ENCODE measurements around the gene KRT3.
"Not testable (repeated sequence)": the region's sequence is repeated elsewhere in the genome, so short reads cannot be mapped to it uniquely, and the experiment has no call there.

Gene KRT3

GRCh38 chr12:52777566-52777965 lies 18.4 kb downstream of the KRT3 start:
- DNase-seq = no peak

- no peak for DNase-seq
Measured at GRCh38 chr12:52776913-52777395, 19.0 kb downstream of the KRT3 start, which contains the start of gene KRT76. TSS of gene KRT76 (minus strand) at chr12:52777345. CDS start at chr12:52777291, 54 bp downstream.

- no peak for DNase-seq
Measured at GRCh38 chr12:52776435-52776834, 19.5 kb downstream of the KRT3 start.

- DNase-seq = no peak
Measured at GRCh38 chr12:52774629-52775250, 21.2 kb downstream of the KRT3 start.

GRCh38 chr12:52772772-52773171 lies 23.1 kb downstream of the KRT3 start:
- no peak for DNase-seq

GRCh38 chr12:52772188-52772587 lies 23.7 kb downstream of the KRT3 start:
- DNase-seq = no peak

GRCh38 chr12:52771505-52771904 lies 24.4 kb downstream of the KRT3 start:
- no peak for DNase-seq

GRCh38 chr12:52771088-52771487 lies 24.8 kb downstream of the KRT3 start:
- DNase-seq = no peak

- DNase-seq = no peak
Measured at GRCh38 chr12:52769946-52770345, 26.0 kb downstream of the KRT3 start.

GRCh38 chr12:52769354-52769753 lies 26.6 kb downstream of the KRT3 start:
- DNase-seq = no peak

DNA sequence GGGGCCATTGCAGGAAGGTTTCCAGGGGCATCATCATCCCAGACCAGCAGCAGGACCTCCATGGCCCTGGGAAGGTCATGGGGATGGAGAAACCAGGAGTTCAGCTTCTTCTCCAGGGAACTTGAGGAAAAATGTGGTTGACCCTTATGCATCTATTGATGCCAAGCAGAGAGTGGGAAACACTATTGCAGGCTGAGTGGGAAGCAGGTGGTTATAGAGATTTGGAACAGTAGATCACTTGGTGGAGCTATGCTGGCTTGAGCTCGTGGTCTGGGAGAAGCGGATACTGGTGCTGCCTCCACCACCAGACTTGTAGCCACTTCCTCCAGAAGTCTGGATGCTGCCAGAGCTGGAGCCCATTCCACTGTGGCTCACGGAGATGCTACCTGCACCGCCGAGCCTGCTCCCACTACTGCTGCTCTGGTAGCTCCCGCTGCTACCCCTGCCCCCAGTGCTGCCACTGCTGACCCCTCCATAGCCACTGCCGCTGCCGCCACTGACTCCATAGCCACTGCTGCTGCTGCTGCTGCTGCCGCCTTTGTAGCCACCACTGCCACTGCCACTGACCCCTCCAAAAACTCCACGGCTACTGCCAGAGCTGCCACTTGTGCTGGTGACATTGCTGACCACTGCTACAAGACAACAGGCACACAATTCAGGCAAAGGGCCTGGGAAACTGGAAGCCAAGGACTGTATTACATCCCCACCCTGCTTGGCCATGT lies 27.3 kb downstream of the KRT3 start:
- no peak for DNase-seq

- DNase-seq = no peak
Measured at GRCh38 chr12:52767427-52767826, 28.5 kb downstream of the KRT3 start.

- DNase-seq = no peak
Measured at GRCh38 chr12:52767020-52767379, 28.9 kb downstream of the KRT3 start.

DNA sequence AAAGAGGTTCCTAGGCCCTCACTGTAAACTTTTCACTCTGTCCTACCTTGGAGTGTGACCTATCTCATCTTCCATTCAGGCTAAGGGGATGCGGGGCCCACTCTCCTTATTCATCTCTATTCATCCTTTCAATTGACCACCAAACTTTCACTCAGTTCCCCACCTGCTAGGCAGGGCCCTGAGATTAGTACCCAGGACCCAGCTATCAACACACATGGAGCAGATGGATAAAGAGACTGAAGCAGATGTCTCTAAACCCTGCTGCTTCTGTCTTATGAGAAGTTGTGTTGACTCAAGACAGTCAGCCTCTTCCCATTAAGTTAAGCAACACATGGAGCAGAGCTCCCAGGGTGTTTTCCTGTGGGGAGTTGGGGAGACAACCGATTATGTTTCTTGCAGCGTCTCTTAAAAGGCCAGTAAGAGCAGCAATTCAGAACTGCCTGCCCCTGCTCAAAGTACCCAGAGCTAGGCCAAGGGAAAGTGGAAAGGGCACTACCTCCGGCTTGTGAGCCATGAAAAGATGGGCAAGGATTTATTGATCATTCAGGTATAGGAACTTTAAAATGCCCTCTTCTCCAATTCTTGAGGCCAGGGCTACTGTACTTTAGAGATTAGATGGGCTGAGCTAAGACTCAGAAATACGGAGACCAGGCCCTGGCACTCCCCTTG lies 29.4 kb downstream of the KRT3 start:
- DNase-seq = no peak

GRCh38 chr12:52765702-52766101 lies 30.2 kb downstream of the KRT3 start:
- DNase-seq = no peak

- no peak for DNase-seq
Measured at GRCh38 chr12:52763991-52764390, 31.9 kb downstream of the KRT3 start.

DNA sequence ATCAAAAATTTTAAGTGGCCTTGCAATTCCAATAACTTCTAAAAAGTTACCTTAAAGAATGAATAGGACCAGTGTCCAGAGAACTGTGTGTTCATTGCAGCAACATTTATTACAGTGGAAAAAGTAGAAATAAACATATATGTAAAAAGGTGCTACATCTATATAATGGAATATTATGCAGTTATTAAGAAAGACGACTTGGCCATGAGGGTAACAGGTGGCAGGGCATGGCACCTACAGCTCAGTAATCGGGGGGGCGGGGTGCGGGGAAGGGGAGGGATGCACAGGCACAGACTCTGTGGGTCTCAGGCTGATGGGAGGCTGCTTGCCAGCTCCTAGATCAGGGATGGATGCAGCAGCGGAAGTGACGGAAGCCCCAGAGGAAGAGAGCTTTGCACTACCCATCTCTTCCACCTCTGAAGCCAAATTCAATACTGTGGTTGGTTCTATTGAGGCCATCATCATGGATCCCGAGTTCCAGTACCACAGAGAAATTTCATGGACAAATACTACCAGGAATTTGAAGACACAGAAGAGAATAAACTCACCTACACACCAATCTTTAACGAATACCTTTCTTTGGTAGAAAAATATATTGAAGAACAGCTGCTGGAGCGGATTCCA lies 32.8 kb downstream of the KRT3 start:
- no peak for DNase-seq

GRCh38 chr12:52761802-52762201 lies 34.1 kb downstream of the KRT3 start:
- DNase-seq = no peak

DNA sequence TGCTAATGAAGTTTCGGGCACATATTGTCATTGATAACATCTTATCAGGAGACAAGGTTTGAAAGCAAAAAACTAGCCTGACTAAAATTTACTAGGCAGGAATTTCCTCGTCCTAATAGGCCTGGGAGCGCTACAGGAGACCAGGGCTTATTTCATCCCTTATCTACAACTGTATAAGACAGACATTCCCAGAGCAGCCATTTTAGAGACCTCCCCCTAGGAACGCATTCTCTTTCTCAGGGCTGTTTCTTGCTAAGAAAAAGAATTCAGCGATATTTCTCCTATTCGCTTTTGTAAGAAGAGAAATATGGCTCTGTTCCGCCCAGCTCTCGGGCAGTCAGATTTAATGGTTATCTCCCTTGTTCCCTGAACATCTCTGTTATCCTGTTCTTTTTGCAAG lies 34.7 kb downstream of the KRT3 start:
- DNase-seq = not testable (repeated sequence)

DNA sequence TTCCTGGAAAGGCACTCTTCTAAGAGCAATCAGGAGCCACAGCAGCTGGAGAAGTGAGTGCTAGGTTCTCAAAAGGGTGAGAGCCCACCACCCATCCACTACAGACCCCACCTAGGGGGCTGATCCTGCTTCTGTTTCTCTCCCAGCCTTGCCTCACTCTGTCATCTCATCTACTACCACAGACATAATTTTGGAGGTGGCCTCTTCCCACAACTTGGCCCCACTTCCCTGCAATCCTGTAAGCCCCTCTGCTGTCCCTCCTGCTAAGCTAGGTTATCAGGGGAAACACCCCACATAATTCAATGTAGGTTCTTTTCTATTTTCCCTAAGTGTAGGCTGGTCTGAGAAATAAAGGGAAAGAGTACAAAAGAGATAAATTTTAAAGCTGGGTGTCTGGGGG lies 35.3 kb downstream of the KRT3 start:
- DNase-seq = no peak

DNA sequence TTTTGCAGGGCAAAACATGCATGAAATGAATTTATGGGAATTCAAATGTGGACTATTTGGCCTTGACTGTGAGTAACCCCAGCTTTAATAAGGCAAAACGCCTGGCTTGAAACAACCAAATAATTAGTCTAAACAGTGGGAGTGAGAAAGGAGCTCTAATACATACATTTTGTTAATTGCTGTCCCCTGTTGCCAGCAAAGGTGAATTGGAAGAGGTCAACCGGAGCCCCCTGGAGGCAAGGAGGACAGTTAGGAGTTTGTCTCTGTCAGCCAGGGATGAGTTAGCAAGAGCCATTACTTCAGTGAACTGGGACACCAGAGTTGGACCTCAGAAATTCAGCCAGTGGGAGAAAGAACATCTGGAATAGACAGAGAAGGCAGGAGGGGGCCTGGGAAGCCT lies 36.2 kb downstream of the KRT3 start:
- DNase-seq = no peak

DNA sequence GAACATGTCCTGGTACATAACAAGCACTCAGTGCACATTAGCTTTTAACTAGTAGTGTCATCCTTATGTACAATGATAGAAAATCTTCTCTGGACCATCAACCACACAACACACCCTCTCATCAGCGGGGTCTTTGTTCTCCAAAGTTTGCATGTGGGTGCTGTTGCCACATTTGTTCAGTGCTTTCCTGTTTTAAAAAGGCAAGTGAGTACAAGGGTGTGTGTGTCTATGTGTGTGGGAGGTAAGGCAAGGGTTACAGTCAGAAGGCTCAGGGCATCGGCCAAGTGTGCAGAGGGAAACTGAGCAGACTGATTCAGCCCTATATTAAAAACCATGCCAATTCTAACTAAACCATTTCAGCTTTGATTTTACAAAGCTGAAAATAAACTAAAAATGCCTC lies 36.7 kb downstream of the KRT3 start:
- no peak for DNase-seq

DNA sequence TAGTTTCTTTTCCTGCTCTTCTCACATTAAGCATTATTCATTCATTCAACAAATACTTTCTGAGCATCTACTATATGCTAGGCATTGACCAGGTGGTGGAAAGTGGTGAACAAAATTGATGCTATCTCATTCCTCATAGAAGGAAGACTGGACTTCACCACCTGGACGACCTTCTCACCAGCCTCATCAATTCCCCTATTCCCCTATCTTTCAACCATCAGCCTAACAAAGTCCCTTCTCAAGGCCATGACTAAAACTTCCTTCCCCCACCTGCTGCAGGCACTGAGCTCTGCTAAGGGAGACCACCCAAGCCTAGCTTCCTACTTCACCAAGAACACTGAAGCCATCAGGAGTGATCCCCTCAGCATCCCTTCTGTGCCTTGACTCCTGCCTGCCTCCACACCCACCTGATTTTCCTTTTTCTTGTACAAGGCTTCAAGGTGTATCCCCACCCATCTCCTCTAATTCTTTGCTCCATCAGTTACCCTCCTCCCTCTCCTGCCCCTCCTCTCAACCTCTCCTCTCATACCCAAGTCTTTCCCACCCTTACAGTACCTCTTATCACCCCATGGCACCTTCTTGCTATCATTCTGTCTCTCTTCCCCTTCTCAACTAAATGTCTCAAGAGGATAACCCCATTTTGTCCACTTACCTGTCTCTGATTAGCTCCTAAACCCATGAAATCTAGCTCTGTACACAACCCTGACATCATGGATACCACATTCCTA lies 38.3 kb downstream of the KRT3 start:
- DNase-seq = no peak

Data from activated CD8-positive, alpha-beta memory T cell treated with anti-CD3 and anti-CD28 coated beads, Interleukin-2, amount 50 U/mL, for 4 hours (primary cell).